Erythroblast (primary cell): ENCODE data around the gene LTK.

Experiments
- DNase-seq, 2 experiments: peaks; one replicate each; lab custom pipeline; 2025; lab: John Stamatoyannopoulos, UW
- GATA1 ChIP-seq: IDR thresholded peaks from 2 replicates; pipeline ENCODE4 v1.6.1; 2011; ENCODE audit warnings: low read depth, mild to moderate bottlenecking, control low read depth, low read length, moderate library complexity
- POLR2A ChIP-seq: IDR thresholded peaks from 2 replicates; pipeline ENCODE4 v1.6.1; 2011; ENCODE audit warnings: mild to moderate bottlenecking, low read length

LTK gene

GRCh38 chr15:41499109-41499851, 14.3 kb downstream of the LTK start:
- TF ChIP-seq POLR2A (no peak), GATA1 (no peak)
- DNase-seq, result no peak

GRCh38 chr15:41498657-41499056, 15.0 kb downstream of the LTK start:
- no peak for DNase-seq
- TF ChIP-seq GATA1, result no peak
- no peak for TF ChIP-seq POLR2A

- DNase-seq, result peak; percentile 34 to 40
Measured at GRCh38 chr15:41495736-41496599, 17.7 kb downstream of the LTK start.

GRCh38 chr15:41494922-41495735, 18.5 kb downstream of the LTK start:
- TF ChIP-seq POLR2A, result no peak
- no peak for TF ChIP-seq GATA1
- DNase-seq, result peak; percentile 15 to 30

More at GRCh38 chr15:41495736-41496599, 17.7 kb downstream of the LTK start:
- no peak for TF ChIP-seq POLR2A
- no peak for TF ChIP-seq GATA1

GRCh38 chr15:41494190-41494921, 19.3 kb downstream of the LTK start:
- peak in 1 of 2 experiments; percentile 35 for DNase-seq
- TF ChIP-seq GATA1 (no peak), POLR2A (no peak)

GRCh38 chr15:41493902-41494189, 19.8 kb downstream of the LTK start:
- TF ChIP-seq POLR2A (no peak), GATA1 (no peak)
- no peak for DNase-seq

GRCh38 chr15:41493205-41493901, 20.3 kb downstream of the LTK start, which contains the start of gene ITPKA:
Gene ITPKA, plus strand, starts transcription at chr15:41493874. Its CDS starts 54 bp downstream, at chr15:41493928.
- TF ChIP-seq POLR2A (no peak), GATA1 (no peak)
- DNase-seq, result peak; percentile 45 to 66

- TF ChIP-seq POLR2A, result no peak
- TF ChIP-seq GATA1, result no peak
- no peak for DNase-seq
Measured at GRCh38 chr15:41492597-41493204, 20.9 kb downstream of the LTK start.

- no peak for TF ChIP-seq POLR2A
- TF ChIP-seq GATA1, result no peak
- DNase-seq, result no peak
Measured at GRCh38 chr15:41491889-41492288, 21.7 kb downstream of the LTK start.

- TF ChIP-seq GATA1, result no peak
- peak in 1 of 2 experiments; percentile 18 for DNase-seq
Measured at GRCh38 chr15:41490355-41490754, 23.3 kb downstream of the LTK start.

GRCh38 chr15:41489641-41490040, 24.0 kb downstream of the LTK start:
- TF ChIP-seq GATA1, result no peak
- no peak for TF ChIP-seq POLR2A
- no peak for DNase-seq

- TF ChIP-seq GATA1, result no peak
- no peak for TF ChIP-seq POLR2A
- DNase-seq, result no peak
Measured at GRCh38 chr15:41487802-41488201, 25.8 kb downstream of the LTK start.

- no peak for DNase-seq
Measured at GRCh38 chr15:41487381-41487780, 26.2 kb downstream of the LTK start.

More at GRCh38 chr15:41487381-41487780, 26.2 kb downstream of the LTK start:
- TF ChIP-seq POLR2A (no peak), GATA1 (no peak)
